ENCODE data around the gene ADAMTS12.
"Not testable (repeated sequence)": the region's sequence is repeated elsewhere in the genome, so short reads cannot be mapped to it uniquely, and the experiment has no call there.

ADAMTS12 gene

DNA sequence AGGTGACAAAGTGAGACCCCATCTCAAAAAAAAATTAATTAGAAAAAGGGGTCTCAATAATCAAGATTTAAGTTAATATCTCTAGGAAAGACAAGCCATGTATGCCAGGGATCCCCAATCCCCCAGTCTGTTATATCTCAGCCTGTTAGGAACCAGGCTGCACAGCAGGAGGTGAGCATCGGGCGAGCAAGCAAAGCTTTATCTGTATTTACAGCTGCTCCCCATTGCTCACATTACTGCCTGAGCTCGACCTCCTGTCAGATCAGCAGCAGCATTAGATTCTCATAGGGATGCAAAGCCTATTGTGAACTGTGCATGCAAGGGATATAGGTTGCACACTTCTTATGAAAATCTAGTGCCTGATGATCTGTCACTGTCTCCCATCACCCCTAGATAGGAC lies 334.2 kb downstream of the ADAMTS12 start:
- ChIA-PET CTCF (no interaction called here), POLR2A (ENCODE audit: low non-redundant PET) (no interaction called here)
- no peak overlapping the region for H3K27ac ChIP-seq
- TF ChIP-seq, protein P1, sequence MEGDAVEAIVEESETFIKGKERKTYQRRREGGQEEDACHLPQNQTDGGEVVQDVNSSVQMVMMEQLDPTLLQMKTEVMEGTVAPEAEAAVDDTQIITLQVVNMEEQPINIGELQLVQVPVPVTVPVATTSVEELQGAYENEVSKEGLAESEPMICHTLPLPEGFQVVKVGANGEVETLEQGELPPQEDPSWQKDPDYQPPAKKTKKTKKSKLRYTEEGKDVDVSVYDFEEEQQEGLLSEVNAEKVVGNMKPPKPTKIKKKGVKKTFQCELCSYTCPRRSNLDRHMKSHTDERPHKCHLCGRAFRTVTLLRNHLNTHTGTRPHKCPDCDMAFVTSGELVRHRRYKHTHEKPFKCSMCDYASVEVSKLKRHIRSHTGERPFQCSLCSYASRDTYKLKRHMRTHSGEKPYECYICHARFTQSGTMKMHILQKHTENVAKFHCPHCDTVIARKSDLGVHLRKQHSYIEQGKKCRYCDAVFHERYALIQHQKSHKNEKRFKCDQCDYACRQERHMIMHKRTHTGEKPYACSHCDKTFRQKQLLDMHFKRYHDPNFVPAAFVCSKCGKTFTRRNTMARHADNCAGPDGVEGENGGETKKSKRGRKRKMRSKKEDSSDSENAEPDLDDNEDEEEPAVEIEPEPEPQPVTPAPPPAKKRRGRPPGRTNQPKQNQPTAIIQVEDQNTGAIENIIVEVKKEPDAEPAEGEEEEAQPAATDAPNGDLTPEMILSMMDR (conservative IDR thresholded peaks at IDR 0.05; ENCODE audit: low read depth): no peak
- DNase-seq (ENCODE audit: low spot score): no peak

DNA sequence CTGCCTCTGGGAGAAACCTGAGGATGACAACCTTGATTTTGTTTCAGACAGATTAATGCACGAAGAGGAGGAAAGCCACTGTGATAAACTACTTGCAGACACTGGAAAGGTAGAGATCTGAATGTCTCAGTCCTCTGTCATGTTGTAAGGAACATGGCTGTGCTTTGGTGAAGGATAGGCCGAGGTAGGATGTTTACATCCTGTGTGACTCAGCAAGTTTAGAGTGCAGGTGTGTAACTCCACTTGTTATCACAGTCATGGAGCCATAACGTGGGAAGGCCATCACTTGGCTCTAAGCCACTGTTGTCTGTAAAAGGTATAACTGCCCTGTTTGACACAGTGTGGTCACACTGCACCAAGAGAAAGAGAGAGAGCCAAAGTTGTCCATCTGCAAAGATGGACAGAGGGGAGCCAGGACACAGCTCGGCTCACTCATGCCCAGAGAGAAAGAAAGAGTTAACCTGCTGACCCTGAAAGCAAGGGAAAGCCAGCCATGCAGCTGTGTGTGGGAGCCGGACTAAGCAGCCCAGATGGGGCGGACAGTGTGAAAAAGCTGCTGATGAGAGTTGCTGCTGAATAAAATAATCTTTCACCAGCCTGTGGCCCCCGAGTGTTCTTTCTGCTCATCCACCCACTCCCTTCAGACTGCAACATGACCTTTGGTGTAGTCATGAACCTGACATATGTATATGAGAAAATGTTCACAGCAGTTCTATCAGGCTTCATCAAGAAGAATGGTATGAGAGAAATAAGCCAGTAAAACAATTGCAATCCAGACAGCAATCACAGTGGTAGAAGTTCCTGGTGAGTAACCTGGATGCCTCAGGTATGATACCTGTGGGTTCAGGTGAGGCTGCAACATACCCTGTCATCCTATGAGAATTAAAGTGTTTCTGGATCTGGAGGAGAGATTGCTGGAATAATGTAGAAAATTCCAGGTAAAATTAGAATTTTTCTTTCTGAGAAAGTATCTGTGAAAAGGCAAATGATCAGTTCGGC lies 335.2 kb downstream of the ADAMTS12 start:
- ChIA-PET CTCF (no interaction called here), POLR2A (ENCODE audit: low non-redundant PET) (no interaction called here)
- no peak overlapping the region for H3K27ac ChIP-seq
- TF ChIP-seq, protein P1 (conservative IDR thresholded peaks at IDR 0.05; ENCODE audit: low read depth): no peak
- DNase-seq (ENCODE audit: low spot score): no peak

DNA sequence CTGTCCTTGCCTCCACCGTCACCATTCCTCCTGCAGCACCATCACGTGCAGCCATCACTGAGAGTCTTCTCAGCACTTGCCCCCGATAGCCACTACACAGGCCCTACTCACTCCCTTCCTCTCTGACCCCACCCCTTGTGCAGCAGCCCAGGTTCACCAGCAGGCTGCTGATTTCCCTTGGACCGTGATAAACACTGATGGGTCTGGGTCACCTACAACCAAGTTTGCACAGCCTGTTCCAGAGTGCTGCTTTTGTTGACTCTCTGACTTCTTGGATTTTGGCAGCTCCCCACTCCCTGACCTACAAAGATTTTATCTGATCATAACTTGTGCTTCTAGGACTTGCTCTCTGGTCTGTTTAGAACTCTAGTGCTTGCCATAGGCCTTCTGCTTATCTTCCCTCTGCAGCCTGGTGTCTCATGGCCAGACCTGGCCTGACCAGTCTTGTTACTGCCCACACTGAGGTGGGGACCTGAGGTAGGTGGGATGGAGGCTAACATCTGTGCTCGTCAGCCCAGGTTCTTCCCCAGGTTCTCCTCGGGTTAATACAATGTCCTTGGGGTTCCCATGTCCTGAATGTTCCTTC lies 341.7 kb downstream of the ADAMTS12 start:
- H3K27ac ChIP-seq: no peak overlapping the region
- TF ChIP-seq, protein P1 (conservative IDR thresholded peaks at IDR 0.05; ENCODE audit: low read depth): no peak
- ChIA-PET CTCF (no interaction called here), POLR2A (ENCODE audit: low non-redundant PET) (no interaction called here)
- DNase-seq (ENCODE audit: low spot score): no peak

DNA sequence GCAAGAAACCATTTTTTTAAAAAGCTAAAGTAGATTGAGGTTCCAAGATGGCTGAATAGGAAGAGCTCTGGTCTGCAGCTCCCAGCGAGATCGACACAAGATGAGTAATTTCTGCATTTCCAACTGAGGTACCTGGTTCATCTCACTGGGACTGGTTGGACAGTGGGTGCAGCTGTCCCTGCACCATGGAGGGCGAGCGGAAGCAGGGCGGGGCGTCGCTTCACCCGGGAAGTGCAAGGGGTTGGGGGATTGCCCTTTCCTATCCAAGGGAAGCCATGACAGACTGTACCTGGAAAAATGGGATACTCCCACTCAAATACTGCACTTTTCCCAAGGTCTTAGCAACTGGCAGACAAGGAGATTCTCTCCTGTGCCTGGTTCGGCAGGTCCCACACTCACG lies 352.0 kb downstream of the ADAMTS12 start:
- DNase-seq (ENCODE audit: low spot score); POLR2A ChIA-PET (ENCODE audit: low non-redundant PET); H3K27ac ChIP-seq: not testable (repeated sequence)
- CTCF ChIA-PET: interaction anchor here (1.0 kb wide), 1 partner anchor 20 kb away, joined by 3 read pairs; no protein-coding TSS in a partner anchor

DNA sequence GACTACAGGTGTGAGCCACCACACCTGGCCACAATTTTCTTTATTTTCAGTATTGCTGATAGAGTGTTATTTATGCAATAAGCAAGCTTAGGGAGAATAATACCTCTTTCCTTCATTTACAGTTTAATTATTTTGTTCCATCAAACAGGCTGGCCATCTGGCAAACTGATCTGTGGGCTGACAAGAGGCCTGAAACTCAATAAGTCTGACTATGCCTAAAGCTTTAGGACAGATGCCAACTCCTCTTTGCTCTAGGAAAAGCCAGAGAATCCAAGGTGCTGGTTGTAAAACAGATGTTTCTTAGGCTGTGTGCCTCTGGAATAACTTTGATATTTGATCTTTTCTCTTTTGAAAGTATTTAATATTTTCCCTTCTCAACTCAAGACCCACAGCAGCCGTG lies 352.6 kb downstream of the ADAMTS12 start:
- no peak overlapping the region for H3K27ac ChIP-seq
- POLR2A ChIA-PET (ENCODE audit: low non-redundant PET): no interaction called here
- TF ChIP-seq, protein P1 (conservative IDR thresholded peaks at IDR 0.05; ENCODE audit: low read depth): no peak
- DNase-seq (ENCODE audit: low spot score): no peak
- CTCF ChIA-PET: interaction anchor here (1.0 kb wide), 1 partner anchor 19 kb away, joined by 3 read pairs; no protein-coding TSS in a partner anchor

DNA sequence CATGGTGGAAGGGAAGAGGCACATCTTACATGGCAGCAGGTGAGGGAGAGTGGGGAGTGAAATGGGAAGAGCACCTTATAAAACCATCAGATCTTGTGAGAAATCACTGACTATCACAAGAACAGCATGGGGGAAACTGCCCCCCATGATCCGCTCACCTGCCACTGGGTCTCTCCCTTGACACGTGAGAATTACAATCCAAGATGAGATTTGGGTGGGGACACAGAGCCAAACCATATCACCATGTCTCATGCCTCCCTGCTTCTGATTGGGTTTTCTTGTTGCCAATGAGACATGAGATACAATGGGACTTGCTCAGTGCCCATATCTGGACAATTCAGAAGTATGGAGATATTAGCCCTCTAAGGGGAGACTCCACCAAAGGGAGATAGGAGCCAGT lies 353.6 kb downstream of the ADAMTS12 start:
- no peak overlapping the region for H3K27ac ChIP-seq
- no peak for DNase-seq (ENCODE audit: low spot score)
- CTCF ChIA-PET: no interaction called here
- POLR2A ChIA-PET (ENCODE audit: low non-redundant PET): no interaction called here
- TF ChIP-seq, protein P1 (conservative IDR thresholded peaks at IDR 0.05; ENCODE audit: low read depth): no peak

DNA sequence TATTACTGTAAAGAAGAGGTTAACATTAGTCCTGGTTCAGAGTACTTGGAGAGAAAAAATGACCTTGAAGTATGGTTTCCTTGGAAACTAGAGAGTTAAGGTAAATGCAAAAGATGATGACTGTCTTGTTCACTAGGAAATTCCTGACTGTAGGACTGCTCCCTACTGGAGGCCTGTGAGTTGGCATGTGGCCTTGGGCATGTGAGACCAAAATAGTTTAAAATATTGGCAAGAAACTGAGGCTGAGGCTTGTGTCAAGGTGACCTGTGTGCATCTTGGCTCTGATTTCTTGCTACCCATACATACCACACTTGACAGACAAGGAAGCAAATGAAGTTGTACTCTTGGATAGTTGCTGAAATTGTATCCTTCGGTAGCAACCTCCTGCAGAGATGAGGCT lies 354.6 kb downstream of the ADAMTS12 start:
- no peak for DNase-seq (ENCODE audit: low spot score)
- POLR2A ChIA-PET (ENCODE audit: low non-redundant PET): no interaction called here
- H3K27ac ChIP-seq: no peak overlapping the region
- TF ChIP-seq, protein P1 (conservative IDR thresholded peaks at IDR 0.05; ENCODE audit: low read depth): no peak
- CTCF ChIA-PET: no interaction called here
